H4 (cell line): ENCODE results near the gene TULP3. TPM values are rescaled to one million over a fixed set of nuclear protein-coding genes. Genes with fewer than 3 reads are reported as not detected.
A peak's percentile ranks its signal among the peaks of the same experiment; 100 is the strongest.

ENCODE experiments used
- DNase-seq: peaks from one replicate; pipeline ENCODE4 v3.0.0-alpha.2; 2015; ENCODE audit warnings: low spot score
- total RNA-seq: library from RNA; depleted of rRNA; stranded (reverse); fragments of >200 nt; shearing (Covaris generic); gene quantifications from 2 replicates; pipeline ENCODE4 v1.2.3, GENCODE V29; 2014

The TULP3 gene
- total RNA-seq, 1 experiment from 2014 or later = 35.1 TPM

DNA sequence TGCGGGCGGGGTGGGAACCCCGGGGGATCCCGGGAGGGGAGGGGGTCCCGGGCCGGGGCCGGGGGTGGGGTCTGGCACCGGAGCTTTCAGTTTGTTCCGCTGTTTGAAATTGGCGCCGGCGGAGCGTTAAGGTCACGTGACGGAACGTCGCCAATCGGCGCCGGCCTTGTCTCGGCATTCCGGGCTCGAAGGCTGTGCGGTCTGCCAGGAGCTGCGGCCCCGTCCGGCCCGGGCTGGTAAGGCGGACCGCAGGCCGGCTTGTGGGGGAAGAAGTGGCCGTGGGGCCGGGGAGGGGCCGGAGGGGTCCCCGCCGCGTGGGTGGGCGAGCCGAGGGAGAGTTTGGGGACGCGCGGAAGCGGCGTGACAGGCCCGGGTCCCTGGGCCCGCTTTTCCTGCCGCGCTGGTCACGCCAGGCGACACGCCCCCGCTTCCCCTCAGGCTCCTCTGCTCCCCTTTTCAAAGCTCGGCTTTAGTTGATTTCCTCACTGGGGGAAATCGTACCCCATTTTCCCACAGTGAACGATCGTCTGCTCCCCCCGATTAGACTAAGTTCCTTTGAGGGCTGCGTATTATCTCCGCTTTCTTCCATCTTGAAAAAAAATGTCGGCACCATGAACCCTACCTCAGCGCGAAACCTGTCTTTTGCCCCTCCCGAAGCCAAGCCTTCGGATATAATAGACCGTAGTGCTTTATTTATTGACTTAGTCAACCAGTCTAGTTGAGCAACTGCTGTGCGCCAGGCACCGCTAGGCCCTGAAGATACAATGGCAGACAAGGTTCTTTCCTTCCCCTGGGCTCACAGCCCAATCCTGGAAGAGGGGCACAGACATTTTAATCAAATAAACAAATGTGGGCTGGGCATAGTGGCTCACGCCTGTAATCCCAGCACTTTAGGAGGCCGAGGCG lies 13.4 kb upstream of the TULP3 start, which contains the start of the genes FOXM1 and RHNO1:
FOXM1 (minus strand) TSS at position 128 of the 906 bp plus-strand sequence. CDS start 2,696 bp downstream, outside the sequence.
RHNO1 (plus strand) TSS at position 177 of the 906 bp plus-strand sequence. CDS start 8,144 bp downstream, outside the sequence.
- DNase-seq = peak; percentile 88

DNA sequence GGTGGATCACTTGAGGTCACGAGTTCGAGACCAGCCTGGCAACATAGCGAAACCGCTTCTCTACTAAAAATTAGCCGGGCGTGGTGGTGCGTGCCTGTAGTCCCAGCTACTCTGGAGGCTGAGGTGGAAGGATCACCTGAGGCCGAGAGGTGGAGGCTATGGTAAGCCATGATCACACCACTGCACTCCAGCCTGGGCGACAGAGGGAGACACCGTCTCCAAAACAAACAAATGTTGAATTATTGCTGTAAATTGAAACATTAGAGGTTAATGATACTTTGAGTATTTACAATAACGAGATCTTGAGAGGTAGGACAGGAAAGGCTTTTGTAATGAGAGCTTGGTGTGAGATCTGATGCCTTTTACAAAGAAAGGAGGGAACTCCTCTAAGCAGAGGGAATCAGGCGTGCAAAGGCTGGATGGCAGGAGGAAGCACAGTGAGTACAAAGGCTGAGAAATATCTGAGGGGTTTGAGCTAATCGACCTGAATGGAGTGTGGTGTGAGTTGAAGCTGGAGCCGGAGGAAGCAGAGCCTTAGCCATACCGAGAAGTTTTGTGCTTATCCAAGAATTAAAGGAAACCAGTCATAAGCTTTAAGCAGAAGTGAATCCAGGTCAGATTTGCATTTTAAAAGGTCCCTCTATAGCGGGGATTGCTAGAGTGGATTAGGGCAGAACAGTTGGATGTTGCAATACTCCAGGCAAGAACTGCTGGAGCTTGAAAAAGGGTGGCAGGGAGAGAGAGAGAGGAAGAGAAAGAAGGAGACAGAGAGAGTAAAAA lies 12.5 kb upstream of the TULP3 start:
- DNase-seq = no peak

- no peak for DNase-seq
Observed at GRCh38 chr12:2879853-2880252, 10.8 kb upstream of the TULP3 start.

DNA sequence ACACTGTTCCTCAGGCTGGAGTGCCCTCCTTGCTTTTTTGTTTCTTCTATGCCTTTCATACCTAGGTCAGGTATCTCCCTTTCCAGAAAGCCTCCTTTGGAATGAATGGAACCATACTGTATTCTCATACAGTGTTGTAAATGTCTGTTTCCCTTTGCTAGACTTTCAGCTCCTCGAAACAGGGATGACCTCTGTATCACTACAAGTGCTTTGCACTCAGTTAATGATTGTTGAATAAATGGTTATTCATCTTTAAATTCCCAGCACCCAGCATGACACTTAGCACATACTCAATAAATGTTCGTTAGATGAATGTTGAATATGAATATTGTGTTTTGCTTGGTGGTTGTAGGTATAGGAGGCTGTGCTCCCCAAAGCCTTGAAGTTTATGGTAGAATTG lies 5.9 kb upstream of the TULP3 start:
- no peak for DNase-seq

DNA sequence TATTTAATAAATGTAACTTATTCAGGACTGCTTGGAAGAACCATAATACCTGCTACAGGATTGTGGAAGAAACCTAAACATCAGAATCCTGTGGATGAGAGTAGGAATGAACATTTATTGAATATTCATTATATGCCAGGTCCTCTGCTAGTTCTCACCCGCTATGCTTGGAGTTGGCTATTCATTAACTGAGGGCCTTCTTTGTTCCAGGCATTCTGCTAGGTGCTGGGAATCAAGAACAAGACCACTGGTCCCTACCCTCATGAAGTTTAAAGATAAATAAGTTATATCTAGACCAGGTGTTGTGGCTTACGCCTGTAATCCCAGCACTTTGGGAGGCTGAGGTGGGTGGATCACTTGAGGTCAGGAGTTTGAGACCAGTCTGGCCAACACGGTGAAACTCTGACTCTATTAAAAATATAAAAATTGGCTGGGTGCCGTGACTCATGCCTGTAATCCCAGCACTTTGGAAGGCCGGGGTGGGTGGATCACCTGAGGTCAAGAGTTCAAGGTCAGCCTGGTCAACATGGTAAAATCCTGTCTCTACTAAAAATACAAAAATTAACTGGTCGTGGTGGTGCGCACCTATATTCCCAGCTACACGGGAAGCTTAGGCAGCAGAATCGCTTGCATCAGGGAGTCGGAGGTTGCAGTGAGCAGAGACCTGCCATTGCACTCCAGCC lies 3.8 kb upstream of the TULP3 start:
- no peak for DNase-seq

DNA sequence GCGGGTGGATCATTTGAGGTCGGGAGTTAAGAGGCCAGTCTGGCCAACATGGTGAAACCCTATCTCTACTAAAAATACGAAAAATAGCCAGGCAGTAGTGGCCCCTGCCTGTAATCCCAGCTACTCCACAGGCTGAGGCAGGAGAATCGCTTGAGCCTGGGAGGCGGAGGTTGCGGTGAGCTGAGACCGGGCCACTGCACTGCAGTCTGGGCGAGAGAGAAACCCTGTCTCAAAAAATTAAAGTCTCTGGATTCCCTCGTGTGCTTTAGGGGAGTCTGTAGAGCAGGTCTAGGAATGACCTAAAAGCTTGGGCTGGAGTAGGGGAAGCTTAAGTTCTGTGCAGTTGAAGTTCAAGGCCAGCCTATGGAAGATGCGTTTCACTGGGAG lies 697 bp upstream of the TULP3 start:
- DNase-seq = no peak

GRCh38 chr12:2891240-2892053 lies 756 bp downstream of the TULP3 start:
- DNase-seq = peak; percentile 35

DNA sequence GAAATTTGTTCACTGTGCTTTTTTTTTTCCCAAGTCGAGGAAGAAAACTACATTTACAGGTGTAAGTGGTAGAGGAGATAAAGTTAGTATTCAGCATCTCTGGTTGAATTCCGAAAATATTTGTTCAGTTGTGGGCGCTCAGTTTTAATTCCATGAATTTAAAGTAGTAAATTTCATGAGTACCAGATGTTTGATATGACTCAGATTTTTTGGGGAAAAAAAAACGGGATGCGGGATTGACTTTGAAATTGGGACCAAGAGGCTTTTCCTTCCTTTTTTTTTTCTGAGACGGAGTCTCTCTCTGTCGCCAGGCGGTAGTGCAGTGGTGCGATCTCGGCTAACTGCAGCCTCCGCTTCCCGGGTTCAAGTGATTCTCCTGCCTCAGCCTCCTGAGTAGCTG lies 1.6 kb downstream of the TULP3 start:
- DNase-seq = no peak

DNA sequence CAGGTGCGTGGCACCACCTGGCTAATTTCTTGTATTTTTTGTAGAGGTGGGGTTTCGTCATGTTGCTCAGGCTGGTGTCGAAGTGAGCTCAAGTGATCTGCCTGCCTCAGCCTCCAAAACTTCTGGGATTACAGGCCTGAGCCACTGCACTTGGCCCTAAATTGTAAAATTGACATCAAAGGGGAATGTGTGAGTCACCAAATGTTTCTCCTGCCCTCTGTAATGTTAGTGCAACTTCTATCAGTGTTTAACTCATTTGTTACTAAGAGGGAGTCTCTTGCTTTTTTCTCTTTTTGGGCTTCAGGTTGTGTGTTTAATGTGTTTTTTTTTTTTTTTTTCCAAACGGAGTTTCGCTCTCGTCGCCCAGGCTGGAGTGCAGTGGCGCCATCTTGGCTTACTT lies 2.3 kb downstream of the TULP3 start:
- DNase-seq = peak; percentile 35

DNA sequence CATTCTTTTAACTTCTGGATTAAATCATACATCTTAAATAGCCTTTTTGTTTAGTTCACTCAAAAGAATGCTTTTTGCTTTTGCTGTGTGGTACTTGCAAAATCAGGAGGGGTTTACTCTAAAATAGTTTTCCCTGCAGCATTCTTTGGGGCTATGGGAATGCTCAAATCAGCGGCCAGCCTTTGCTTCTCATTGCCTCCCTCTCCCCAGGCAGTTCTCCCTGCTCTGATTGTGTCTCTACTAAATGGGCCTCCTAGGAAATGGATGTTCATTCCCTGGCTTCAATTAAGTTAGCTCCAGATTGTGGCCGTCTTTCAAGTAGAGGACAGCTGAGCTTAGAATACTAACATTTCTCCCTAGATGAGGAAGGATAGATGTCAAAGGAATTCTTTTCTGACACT lies 4.4 kb downstream of the TULP3 start:
- no peak for DNase-seq

GRCh38 chr12:2895511-2895910 lies 4.8 kb downstream of the TULP3 start:
- no peak for DNase-seq

- no peak for DNase-seq
Observed at GRCh38 chr12:2897418-2897817, 6.7 kb downstream of the TULP3 start.

GRCh38 chr12:2900642-2901041 lies 10.0 kb downstream of the TULP3 start:
- no peak for DNase-seq

DNA sequence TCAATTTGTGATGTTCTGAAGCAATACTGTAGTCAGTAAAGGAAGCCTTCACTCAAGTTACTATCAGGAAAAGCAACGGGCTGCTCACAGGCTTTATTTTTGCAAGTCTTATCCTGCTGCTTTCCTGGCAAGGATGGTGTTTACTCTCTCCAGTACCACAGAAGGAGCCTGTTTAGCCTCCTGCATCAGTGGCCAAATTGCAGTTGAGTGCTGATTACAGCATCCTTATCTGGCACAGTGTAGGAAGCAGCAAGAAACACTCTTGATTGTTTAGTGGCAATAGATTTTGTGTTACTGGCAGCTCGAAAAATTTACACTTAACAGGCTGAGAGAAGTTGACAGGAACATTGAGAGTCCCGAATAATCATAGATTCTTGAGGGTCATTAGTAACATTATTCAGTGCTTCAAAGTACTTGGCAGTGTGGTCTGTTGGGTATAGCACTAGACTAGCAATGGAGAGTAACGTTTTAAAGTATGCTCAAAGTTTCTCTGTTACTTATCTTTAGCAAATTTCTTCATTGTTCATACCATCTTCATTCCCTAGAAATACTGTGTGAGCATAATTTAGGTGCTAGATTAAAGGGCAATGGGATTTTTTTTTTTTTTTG lies 11.7 kb downstream of the TULP3 start:
- DNase-seq = no peak

GRCh38 chr12:2904260-2904659 lies 13.6 kb downstream of the TULP3 start:
- no peak for DNase-seq

GRCh38 chr12:2912216-2912575 lies 21.5 kb downstream of the TULP3 start:
- no peak for DNase-seq

DNA sequence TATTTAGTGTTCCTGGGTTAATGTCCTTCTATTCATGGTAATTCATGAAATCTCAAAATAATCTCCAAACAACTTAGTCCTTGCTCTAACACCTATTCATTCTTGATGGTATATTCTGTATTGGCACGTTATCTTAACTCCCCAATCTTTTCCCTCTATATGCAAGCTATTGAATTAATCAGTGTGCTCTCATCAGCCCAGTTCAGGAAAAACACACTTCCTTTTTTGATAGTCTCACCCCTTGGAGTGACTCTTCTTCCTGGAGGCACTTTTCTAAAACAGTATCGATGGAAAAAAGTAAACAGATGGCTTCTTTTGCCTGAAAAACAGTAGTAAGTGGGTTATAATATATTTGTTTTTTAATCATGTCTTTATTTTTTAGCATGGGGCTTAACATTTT lies 28.6 kb downstream of the TULP3 start:
- DNase-seq = no peak

DNA sequence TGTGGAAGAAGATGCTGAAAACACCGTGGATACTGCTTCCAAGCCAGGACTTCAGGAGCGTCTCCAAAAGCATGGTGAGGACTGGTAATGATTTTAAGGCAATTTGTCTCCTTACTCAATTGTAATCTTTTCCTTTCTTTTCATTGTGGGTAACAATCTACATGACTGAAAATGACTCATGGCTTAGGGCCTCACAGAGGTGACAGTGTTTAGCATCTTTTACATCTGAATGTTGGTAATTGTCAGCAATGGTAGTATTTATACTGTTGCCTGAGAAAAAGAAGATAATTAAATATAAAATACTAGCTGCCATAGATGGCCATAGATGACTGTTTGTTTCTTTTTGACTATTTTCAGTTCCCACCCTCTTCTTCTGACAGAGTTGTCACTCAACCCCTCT lies 31.6 kb downstream of the TULP3 start:
- no peak for DNase-seq

- no peak for DNase-seq
Observed at GRCh38 chr12:2923057-2923456, 32.4 kb downstream of the TULP3 start.

GRCh38 chr12:2924019-2924418 lies 33.3 kb downstream of the TULP3 start:
- DNase-seq = no peak
